Neural cell (in vitro differentiated cells): ENCODE results near the gene CRYBA4.

Source experiments
- EP300 ChIP-seq: fragments of 450-650 bp; conservative IDR thresholded peaks from 2 replicates; pipeline ENCODE4 v1.6.1; 2014; ENCODE audit warnings: antibody characterized with exemption, mild to moderate bottlenecking, moderate library complexity; ENCODE audit not compliant: poor library complexity, severe bottlenecking
- EZH2 ChIP-seq: fragments of 200-600, 300-800 bp; shearing (Covaris generic), sonication (generic); IDR thresholded peaks from 2 replicates; pipeline ENCODE4 v1.6.1; 2014; ENCODE audit warnings: antibody characterized with exemption, low read length, borderline replicate concordance, mild to moderate bottlenecking; ENCODE audit not compliant: insufficient read depth, poor library complexity, severe bottlenecking
- MXI1 ChIP-seq: fragments of 450-650 bp; conservative IDR thresholded peaks from 2 replicates; pipeline ENCODE4 v1.6.1; 2014; ENCODE audit warnings: antibody characterized with exemption, mild to moderate bottlenecking; ENCODE audit not compliant: poor library complexity, severe bottlenecking
- POLR2AphosphoS5 ChIP-seq: IDR thresholded peaks from 2 replicates; pipeline ENCODE4 v1.6.1; 2012
- RAD21 ChIP-seq: fragments of 450-650 bp; conservative IDR thresholded peaks from 2 replicates; pipeline ENCODE4 v1.6.1; 2014; ENCODE audit warnings: antibody characterized with exemption, mild to moderate bottlenecking, moderate library complexity
- SMC3 ChIP-seq: fragments of 450-650 bp; conservative IDR thresholded peaks from 2 replicates; pipeline ENCODE4 v1.6.1; 2014; ENCODE audit warnings: antibody characterized with exemption, mild to moderate bottlenecking, moderate library complexity; ENCODE audit not compliant: poor library complexity
- TAF1 ChIP-seq: IDR thresholded peaks from 2 replicates; pipeline ENCODE4 v1.6.1; 2012; ENCODE audit warnings: low read depth
- TF ChIP-seq, protein P1 (sequence below): fragments of 450-650 bp; IDR thresholded peaks from 2 replicates; pipeline ENCODE4 v1.5.1; 2014; ENCODE audit warnings: antibody characterized with exemption, mild to moderate bottlenecking, moderate library complexity; ENCODE audit not compliant: poor library complexity, severe bottlenecking
- TF ChIP-seq, protein P2 (sequence below): IDR thresholded peaks from 2 replicates; pipeline ENCODE4 v1.6.1; 2012; ENCODE audit warnings: borderline replicate concordance

- TF ChIP-seq, protein P1, sequence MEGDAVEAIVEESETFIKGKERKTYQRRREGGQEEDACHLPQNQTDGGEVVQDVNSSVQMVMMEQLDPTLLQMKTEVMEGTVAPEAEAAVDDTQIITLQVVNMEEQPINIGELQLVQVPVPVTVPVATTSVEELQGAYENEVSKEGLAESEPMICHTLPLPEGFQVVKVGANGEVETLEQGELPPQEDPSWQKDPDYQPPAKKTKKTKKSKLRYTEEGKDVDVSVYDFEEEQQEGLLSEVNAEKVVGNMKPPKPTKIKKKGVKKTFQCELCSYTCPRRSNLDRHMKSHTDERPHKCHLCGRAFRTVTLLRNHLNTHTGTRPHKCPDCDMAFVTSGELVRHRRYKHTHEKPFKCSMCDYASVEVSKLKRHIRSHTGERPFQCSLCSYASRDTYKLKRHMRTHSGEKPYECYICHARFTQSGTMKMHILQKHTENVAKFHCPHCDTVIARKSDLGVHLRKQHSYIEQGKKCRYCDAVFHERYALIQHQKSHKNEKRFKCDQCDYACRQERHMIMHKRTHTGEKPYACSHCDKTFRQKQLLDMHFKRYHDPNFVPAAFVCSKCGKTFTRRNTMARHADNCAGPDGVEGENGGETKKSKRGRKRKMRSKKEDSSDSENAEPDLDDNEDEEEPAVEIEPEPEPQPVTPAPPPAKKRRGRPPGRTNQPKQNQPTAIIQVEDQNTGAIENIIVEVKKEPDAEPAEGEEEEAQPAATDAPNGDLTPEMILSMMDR = no peak
- TF ChIP-seq EP300 (no peak), SMC3 (no peak), MXI1 (no peak), RAD21 (no peak), POLR2AphosphoS5 (no peak), TAF1 (no peak), EZH2 (no peak)
- TF ChIP-seq, protein P2, sequence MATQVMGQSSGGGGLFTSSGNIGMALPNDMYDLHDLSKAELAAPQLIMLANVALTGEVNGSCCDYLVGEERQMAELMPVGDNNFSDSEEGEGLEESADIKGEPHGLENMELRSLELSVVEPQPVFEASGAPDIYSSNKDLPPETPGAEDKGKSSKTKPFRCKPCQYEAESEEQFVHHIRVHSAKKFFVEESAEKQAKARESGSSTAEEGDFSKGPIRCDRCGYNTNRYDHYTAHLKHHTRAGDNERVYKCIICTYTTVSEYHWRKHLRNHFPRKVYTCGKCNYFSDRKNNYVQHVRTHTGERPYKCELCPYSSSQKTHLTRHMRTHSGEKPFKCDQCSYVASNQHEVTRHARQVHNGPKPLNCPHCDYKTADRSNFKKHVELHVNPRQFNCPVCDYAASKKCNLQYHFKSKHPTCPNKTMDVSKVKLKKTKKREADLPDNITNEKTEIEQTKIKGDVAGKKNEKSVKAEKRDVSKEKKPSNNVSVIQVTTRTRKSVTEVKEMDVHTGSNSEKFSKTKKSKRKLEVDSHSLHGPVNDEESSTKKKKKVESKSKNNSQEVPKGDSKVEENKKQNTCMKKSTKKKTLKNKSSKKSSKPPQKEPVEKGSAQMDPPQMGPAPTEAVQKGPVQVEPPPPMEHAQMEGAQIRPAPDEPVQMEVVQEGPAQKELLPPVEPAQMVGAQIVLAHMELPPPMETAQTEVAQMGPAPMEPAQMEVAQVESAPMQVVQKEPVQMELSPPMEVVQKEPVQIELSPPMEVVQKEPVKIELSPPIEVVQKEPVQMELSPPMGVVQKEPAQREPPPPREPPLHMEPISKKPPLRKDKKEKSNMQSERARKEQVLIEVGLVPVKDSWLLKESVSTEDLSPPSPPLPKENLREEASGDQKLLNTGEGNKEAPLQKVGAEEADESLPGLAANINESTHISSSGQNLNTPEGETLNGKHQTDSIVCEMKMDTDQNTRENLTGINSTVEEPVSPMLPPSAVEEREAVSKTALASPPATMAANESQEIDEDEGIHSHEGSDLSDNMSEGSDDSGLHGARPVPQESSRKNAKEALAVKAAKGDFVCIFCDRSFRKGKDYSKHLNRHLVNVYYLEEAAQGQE = no peak
Measured at GRCh38 chr22:26574001-26574723, 47.6 kb upstream of the CRYBA4 start.
